ENCODE measurements around the gene MITF.

GRCh38 chr3:69746119-69746518, 6.9 kb downstream of the MITF start:
- TF ChIP-seq, protein P1, sequence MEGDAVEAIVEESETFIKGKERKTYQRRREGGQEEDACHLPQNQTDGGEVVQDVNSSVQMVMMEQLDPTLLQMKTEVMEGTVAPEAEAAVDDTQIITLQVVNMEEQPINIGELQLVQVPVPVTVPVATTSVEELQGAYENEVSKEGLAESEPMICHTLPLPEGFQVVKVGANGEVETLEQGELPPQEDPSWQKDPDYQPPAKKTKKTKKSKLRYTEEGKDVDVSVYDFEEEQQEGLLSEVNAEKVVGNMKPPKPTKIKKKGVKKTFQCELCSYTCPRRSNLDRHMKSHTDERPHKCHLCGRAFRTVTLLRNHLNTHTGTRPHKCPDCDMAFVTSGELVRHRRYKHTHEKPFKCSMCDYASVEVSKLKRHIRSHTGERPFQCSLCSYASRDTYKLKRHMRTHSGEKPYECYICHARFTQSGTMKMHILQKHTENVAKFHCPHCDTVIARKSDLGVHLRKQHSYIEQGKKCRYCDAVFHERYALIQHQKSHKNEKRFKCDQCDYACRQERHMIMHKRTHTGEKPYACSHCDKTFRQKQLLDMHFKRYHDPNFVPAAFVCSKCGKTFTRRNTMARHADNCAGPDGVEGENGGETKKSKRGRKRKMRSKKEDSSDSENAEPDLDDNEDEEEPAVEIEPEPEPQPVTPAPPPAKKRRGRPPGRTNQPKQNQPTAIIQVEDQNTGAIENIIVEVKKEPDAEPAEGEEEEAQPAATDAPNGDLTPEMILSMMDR (IDR thresholded peaks at IDR 0.05), result no peak
- peak in 1 of 2 donors; percentile 85 for TF ChIP-seq POLR2AphosphoS5 (IDR thresholded peaks at IDR 0.05; ENCODE audit: insufficient read depth in 1 of 2, low read depth in 1 of 2)
- no peak for TF ChIP-seq POLR2A (IDR thresholded peaks at IDR 0.05)
